ENCODE measurements around the gene KRT7. TPM values are rescaled to one million over a fixed set of nuclear protein-coding genes. Genes with fewer than 3 reads are reported as not detected.

The KRT7 gene
- total and polyA plus RNA-seq, 9 of the 15 experiments (the other 6 are each of a cell fraction or from before 2014, with no cell fraction given): 1.4 TPM; not detected in 8

GRCh38 chr12:52235001-52235764 lies 2.1 kb downstream of the KRT7 start (continued):
- TF ChIP-seq ZNF407 (IDR thresholded peaks at IDR 0.05; ENCODE audit: low read depth): no peak
- no peak for TF ChIP-seq ZEB2 (IDR thresholded peaks at IDR 0.05)
- TF ChIP-seq ZNF766 (CRISPR knock-in tag; conservative IDR thresholded peaks at IDR 0.05): no peak
- no peak for TF ChIP-seq SMC3 (conservative IDR thresholded peaks at IDR 0.05; ENCODE audit: insufficient read depth, low read depth, low read length)
- TF ChIP-seq, protein P1, sequence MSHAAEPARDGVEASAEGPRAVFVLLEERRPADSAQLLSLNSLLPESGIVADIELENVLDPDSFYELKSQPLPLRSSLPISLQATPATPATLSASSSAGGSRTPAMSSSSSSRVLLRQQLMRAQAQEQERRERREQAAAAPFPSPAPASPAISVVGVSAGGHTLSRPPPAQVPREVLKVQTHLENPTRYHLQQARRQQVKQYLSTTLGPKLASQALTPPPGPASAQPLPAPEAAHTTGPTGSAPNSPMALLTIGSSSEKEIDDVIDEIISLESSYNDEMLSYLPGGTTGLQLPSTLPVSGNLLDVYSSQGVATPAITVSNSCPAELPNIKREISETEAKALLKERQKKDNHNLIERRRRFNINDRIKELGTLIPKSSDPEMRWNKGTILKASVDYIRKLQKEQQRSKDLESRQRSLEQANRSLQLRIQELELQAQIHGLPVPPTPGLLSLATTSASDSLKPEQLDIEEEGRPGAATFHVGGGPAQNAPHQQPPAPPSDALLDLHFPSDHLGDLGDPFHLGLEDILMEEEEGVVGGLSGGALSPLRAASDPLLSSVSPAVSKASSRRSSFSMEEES (CRISPR knock-in tag; IDR thresholded peaks at IDR 0.05): no peak
- no peak for TF ChIP-seq IRF9 (tag; IDR thresholded peaks at IDR 0.05)
- TF ChIP-seq ZNF24 (IDR thresholded peaks at IDR 0.05): no peak
- TF ChIP-seq HLTF (IDR thresholded peaks at IDR 0.05): no peak
- no peak for TF ChIP-seq ZNF134 (CRISPR knock-in tag; conservative IDR thresholded peaks at IDR 0.05)

All from K562 (cell line).